NOMO-1 (cell line): ENCODE measurements around the gene DGKD.

Experiments
- DNase-seq, 2 experiments: peaks; one replicate each; lab custom pipeline; 2025; ENCODE audit not compliant: unreplicated experiment in 2 of 2; lab: John Stamatoyannopoulos, UW

Gene DGKD

GRCh38 chr2:233408366-233409285 lies 54.3 kb downstream of the DGKD start:
- DNase-seq, result no peak

- DNase-seq, result no peak
Measured at GRCh38 chr2:233409286-233409991, 55.1 kb downstream of the DGKD start.

GRCh38 chr2:233410196-233410760 lies 56.0 kb downstream of the DGKD start:
- no peak for DNase-seq

GRCh38 chr2:233411162-233411561 lies 56.9 kb downstream of the DGKD start:
- DNase-seq, result no peak

GRCh38 chr2:233412405-233412804 lies 58.1 kb downstream of the DGKD start:
- DNase-seq, result no peak

- DNase-seq, result no peak
Measured at GRCh38 chr2:233413046-233413445, 58.8 kb downstream of the DGKD start.

GRCh38 chr2:233413559-233414272 lies 59.4 kb downstream of the DGKD start:
- no peak for DNase-seq

GRCh38 chr2:233414273-233414654 lies 60.0 kb downstream of the DGKD start:
- no peak for DNase-seq

GRCh38 chr2:233414777-233415570 lies 60.7 kb downstream of the DGKD start:
- DNase-seq, result no peak

- no peak for DNase-seq
Measured at GRCh38 chr2:233416199-233416598, 61.9 kb downstream of the DGKD start.

GRCh38 chr2:233416706-233417105 lies 62.4 kb downstream of the DGKD start:
- no peak for DNase-seq

GRCh38 chr2:233417282-233417681 lies 63.0 kb downstream of the DGKD start:
- DNase-seq, result no peak

- no peak for DNase-seq
Measured at GRCh38 chr2:233418052-233418760, 63.9 kb downstream of the DGKD start.

- peak; percentile 40 to 46 for DNase-seq
Measured at GRCh38 chr2:233418761-233419546, 64.7 kb downstream of the DGKD start.

GRCh38 chr2:233419602-233420391 lies 65.5 kb downstream of the DGKD start:
- no peak for DNase-seq

- no peak for DNase-seq
Measured at GRCh38 chr2:233421091-233421816, 67.0 kb downstream of the DGKD start.

- no peak for DNase-seq
Measured at GRCh38 chr2:233422050-233422639, 67.9 kb downstream of the DGKD start.
